H1 (cell line): ENCODE data around the gene ZFP64. TPM values are rescaled to one million over a fixed set of nuclear protein-coding genes. Genes with fewer than 3 reads are reported as not detected.

Source experiments
- KDM1A ChIP-seq: fragments of 200-600, 300-600 bp; sonication (generic); IDR thresholded peaks from 2 replicates; pipeline ENCODE4 v1.7.1; 2016; ENCODE audit warnings: mild to moderate bottlenecking, low read length, borderline replicate concordance
- polyA plus RNA-seq, 7 experiments: library from polyadenylated mRNA; depleted of rRNA in 3 of 7; stranded (reverse) in 5 of 7; unstranded in 2 of 7; fragments of >200 nt in 5 of 7; fragments of 200-250 nt in 2 of 7; gene quantifications; 1 replicate in 5 of 7; 2 replicates in 1 of 7; 4 replicates in 1 of 7; pipeline versions ENCODE4 v1.2.1 to v1.2.3, GENCODE V29; 2011 to 2013; ENCODE audit warnings: missing spikeins in 2 of 7, mixed read lengths in 2 of 7
- total RNA-seq: library from RNA; stranded (reverse); fragmentation: NEBNext Ultra II Directional; extraction: Animal tissue kit (Norgen Biotek cat#: 25700); gene quantifications from 2 replicates; pipeline ENCODE4 v1.2.1, GENCODE V29; 2021

Gene ZFP64
- total and polyA plus RNA-seq, 2 of the 8 experiments (the other 6 are each of a cell fraction or from before 2014, with no cell fraction given), result 25.3 to 43.7 TPM

DNA sequence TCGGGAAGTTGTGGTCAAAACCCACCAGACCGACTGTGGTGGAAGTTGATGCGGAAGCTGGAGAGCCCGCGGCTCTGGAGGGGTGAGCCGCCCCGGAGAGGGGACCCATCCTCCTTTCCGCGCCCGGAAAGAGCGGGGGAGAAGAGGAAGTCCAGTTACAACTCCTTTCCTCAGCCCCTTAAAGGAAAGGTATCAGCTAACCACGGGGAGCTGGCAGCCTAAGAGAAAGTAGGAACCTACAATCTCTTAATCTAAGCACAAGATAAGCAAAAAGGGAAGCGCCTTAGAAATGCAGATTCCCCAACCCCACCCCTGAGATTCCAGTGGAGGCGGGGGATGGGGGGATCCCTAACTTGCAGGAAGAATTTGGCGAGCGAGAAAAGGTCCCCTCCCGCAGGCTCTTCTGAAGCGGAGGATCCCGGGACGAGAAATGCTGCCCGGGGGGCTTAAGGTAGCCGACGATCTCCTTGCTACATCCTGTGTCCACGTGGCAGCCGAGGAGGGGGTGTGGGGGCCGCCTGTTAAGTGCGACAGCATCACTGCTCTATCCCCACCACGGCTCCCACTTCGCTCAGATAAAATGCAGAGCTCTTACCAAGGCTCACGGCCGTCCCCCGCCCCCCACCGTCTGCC is 87.5 kb downstream of the ZFP64 start (continued):
- no peak for TF ChIP-seq KDM1A
